HepG2 (cell line): ENCODE measurements around the gene PPP1CA. TPM values are rescaled to one million over a fixed set of nuclear protein-coding genes. Genes with fewer than 3 reads are reported as not detected.

Experiments used
- ATAC-seq: fragments of 200-7000 bp; cut with Tn5 transposase; 3 replicates; pipeline ENCODE4 v1.9.1; 2020; ENCODE audit warnings: mild to moderate bottlenecking, moderate library complexity
- BruUV-seq: library from RNA; stranded (reverse); fragments of 400-500 nt; replicated peaks from 2 replicates; lab custom pipeline; 2021; lab: Mats Ljungman, UMichigan
- CTCF ChIA-PET: fragments of 300-600 bp; formaldehyde crosslinking; extraction: SDS; loops from one replicate; lab custom pipeline; 2021; ENCODE audit warnings: low total read pairs, inconsistent platforms, low intra/inter-chr PET ratio; lab: Yijun Ruan, JAX
- POLR2A ChIA-PET: fragments of 350-600 bp; sonication (Branson Sonifier 250); formaldehyde crosslinking; loops from one replicate; lab custom pipeline; 2020; ENCODE audit warnings: antibody characterized with exemption, inconsistent platforms; lab: Yijun Ruan, JAX
- DNase-seq: peaks from one replicate; pipeline ENCODE4 v3.0.0-alpha.2; 2015; ENCODE audit warnings: low spot score
- FAIRE-seq: peaks from 3 replicates; lab custom pipeline; 2011; peaks lifted over from hg19 to GRCh38; lab: Jason Lieb, UNC
- H2AFZ ChIP-seq: one replicate; pipeline ENCODE4 v1.6.1; 2011; ENCODE audit warnings: low read length, inconsistent platforms
- H3K27ac ChIP-seq: fragments of 300-600 bp; 3 replicates; pipeline ENCODE4 v1.8.0; 2011; ENCODE audit warnings: mixed run types, mild to moderate bottlenecking, mixed read lengths, low read length, inconsistent platforms; ENCODE audit not compliant: insufficient read depth; ENCODE audit errors: extremely low read length
- H3K27me3 ChIP-seq, 2 experiments: fragments of 200-600 bp in 1 of 2; 2 replicates in 1 of 2; 3 replicates in 1 of 2; pipeline versions ENCODE4 v1.6.0 to v1.8.0; 2011; ENCODE audit warnings: low read length in 2 of 2, mild to moderate bottlenecking in 2 of 2, moderate library complexity in 2 of 2, inconsistent platforms in 1 of 2; ENCODE audit not compliant: insufficient read depth in 2 of 2, control insufficient read depth in 1 of 2
- H3K36me3 ChIP-seq, 2 experiments: fragments of 200-600 bp in 1 of 2; replicated peaks in 1 of 2; 2 replicates in 1 of 2; 3 replicates in 1 of 2; pipeline versions ENCODE4 v1.5.1 to v1.8.0; 2011; ENCODE audit warnings: low read length in 2 of 2, inconsistent platforms in 1 of 2; ENCODE audit not compliant: insufficient read depth in 2 of 2, control insufficient read depth in 1 of 2
- H3K4me1 ChIP-seq: 2 replicates; pipeline ENCODE4 v1.5.1; 2012; ENCODE audit warnings: low read length, inconsistent platforms; ENCODE audit not compliant: insufficient read depth
- H3K4me2 ChIP-seq: 2 replicates; pipeline ENCODE4 v1.6.0; 2011; ENCODE audit warnings: low read depth, low read length, inconsistent platforms
- H3K4me3 ChIP-seq, 3 experiments: fragments of 200-600 bp in 1 of 3; sonication (generic), shearing (Covaris generic) in 1 of 3; replicated peaks in 1 of 3; 2 replicates each; pipeline ENCODE4 v1.5.1; 2011 to 2016; ENCODE audit warnings: low read length in 3 of 3, inconsistent platforms in 2 of 3, low read depth in 2 of 3, mild to moderate bottlenecking in 2 of 3, control low read depth in 1 of 3, mixed read lengths in 1 of 3; ENCODE audit not compliant: insufficient read depth in 1 of 3
- H3K79me2 ChIP-seq: one replicate; pipeline ENCODE4 v1.6.1; 2011; ENCODE audit warnings: low read length, inconsistent platforms; ENCODE audit not compliant: insufficient read depth
- H3K9ac ChIP-seq: 2 replicates; pipeline ENCODE4 v1.6.0; 2011; ENCODE audit warnings: mild to moderate bottlenecking, low read depth, low read length, inconsistent platforms; ENCODE audit not compliant: insufficient read depth
- H3K9me3 ChIP-seq: 2 replicates; pipeline ENCODE4 v1.5.1; 2012; ENCODE audit warnings: mild to moderate bottlenecking, low read length
- H4K20me1 ChIP-seq: 2 replicates; pipeline ENCODE4 v1.6.0; 2011; ENCODE audit warnings: inconsistent platforms, mild to moderate bottlenecking, low read length, moderate library complexity; ENCODE audit not compliant: insufficient read depth
- BCL3 ChIP-seq: sonication (generic); formaldehyde crosslinking; IDR thresholded peaks from 2 replicates; pipeline ENCODE4 v1.5.1; 2020; ENCODE audit warnings: mild to moderate bottlenecking, missing genetic modification reagents, moderate library complexity
- CTCF ChIP-seq: sonication (generic); formaldehyde crosslinking; IDR thresholded peaks from 2 replicates; pipeline ENCODE4 v1.5.0; 2020; ENCODE audit warnings: mild to moderate bottlenecking, missing genetic modification reagents, moderate library complexity
- DBP ChIP-seq: sonication (generic); formaldehyde crosslinking; IDR thresholded peaks from 2 replicates; pipeline ENCODE4 v1.4.0; 2020; ENCODE audit warnings: missing genetic modification reagents; ENCODE audit errors: not compliant biosample characterization
- MYPOP ChIP-seq: sonication (generic); formaldehyde crosslinking; IDR thresholded peaks from 2 replicates; pipeline ENCODE4 v1.8.1; 2023; ENCODE audit warnings: mild to moderate bottlenecking, moderate library complexity, missing genetic modification reagents
- PCBP1 ChIP-seq: fragments of 200-400 bp; formaldehyde crosslinking; IDR thresholded peaks from 2 replicates; pipeline ENCODE4 v1.6.1; 2017; ENCODE audit warnings: mild to moderate bottlenecking, low read depth, low read length, borderline replicate concordance
- POLR2AphosphoS2 ChIP-seq: IDR thresholded peaks from 2 replicates; pipeline ENCODE4 v1.6.1; 2011; ENCODE audit warnings: low read depth, low read length, improper control_type of control experiment
- RBM39 ChIP-seq: fragments of 200-400 bp; formaldehyde crosslinking; IDR thresholded peaks from one replicate; pipeline ENCODE4 v1.6.1; 2018; ENCODE audit warnings: antibody characterized with exemption, mild to moderate bottlenecking, low read depth, low read length; ENCODE audit not compliant: poor library complexity, severe bottlenecking
- REPIN1 ChIP-seq: sonication (generic); formaldehyde crosslinking; IDR thresholded peaks from 2 replicates; pipeline ENCODE4 v1.8.0; 2022; ENCODE audit warnings: missing genetic modification reagents, low read depth, mild to moderate bottlenecking, borderline replicate concordance
- SIX4 ChIP-seq: sonication (generic); formaldehyde crosslinking; IDR thresholded peaks from 2 replicates; pipeline ENCODE4 v1.4.0; 2020; ENCODE audit warnings: missing genetic modification reagents
- SKI ChIP-seq: fragments of 450-650 bp; IDR thresholded peaks from one replicate; pipeline ENCODE4 v1.6.1; 2018; ENCODE audit warnings: mild to moderate bottlenecking; ENCODE audit not compliant: partially characterized antibody
- SP4 ChIP-seq: sonication (generic); formaldehyde crosslinking; IDR thresholded peaks from 2 replicates; pipeline ENCODE4 v1.8.1; 2023; ENCODE audit warnings: mild to moderate bottlenecking, missing genetic modification reagents
- ZBTB3 ChIP-seq: sonication (generic); formaldehyde crosslinking; IDR thresholded peaks from 2 replicates; pipeline ENCODE4 v1.4.0; 2020; ENCODE audit warnings: low read depth, mild to moderate bottlenecking, moderate library complexity, missing genetic modification reagents, borderline replicate concordance
- ZBTB7A ChIP-seq: sonication (generic); formaldehyde crosslinking; IDR thresholded peaks from 2 replicates; pipeline ENCODE4 v1.8.0; 2022; ENCODE audit warnings: mild to moderate bottlenecking, missing genetic modification reagents
- ZNF282 ChIP-seq: fragments of 450-650 bp; IDR thresholded peaks from 2 replicates; pipeline ENCODE4 v1.6.1; 2018; ENCODE audit not compliant: partially characterized antibody
- ZNF550 ChIP-seq: sonication (generic); formaldehyde crosslinking; IDR thresholded peaks from 2 replicates; pipeline ENCODE4 v1.4.0; 2020; ENCODE audit warnings: mild to moderate bottlenecking, missing genetic modification reagents, borderline replicate concordance
- ZNF574 ChIP-seq: sonication (generic); formaldehyde crosslinking; IDR thresholded peaks from 2 replicates; pipeline ENCODE4 v1.4.0; 2020; ENCODE audit warnings: missing genetic modification reagents
- WGBS: methylation state at CpG from one replicate; pipeline ENCODE4 v1.1.6; 2017; ENCODE audit warnings: low lambda C conversion rate; 5-methylcytosine and 5-hydroxymethylcytosine counted together
- in situ Hi-C: cut with HindIII; loops from 2 replicates; pipeline ENCODE4 v1.10.0; 2017; ENCODE audit warnings: low pct_unique_long_range_greater_than_20kb; ENCODE audit not compliant: extremely low pct_ligation_motif_present
- intact Hi-C: fragments of 100-400 bp; cut with micrococcal nuclease; formaldehyde crosslinking; loops from one replicate; pipeline ENCODE4 v1.10.0; 2022; ENCODE audit not compliant: unreplicated experiment
- polyA plus RNA-seq, 8 experiments: library from polyadenylated mRNA; depleted of rRNA in 3 of 8; stranded (reverse) in 7 of 8; unstranded in 1 of 8; fragments of >200 nt; fragmentation: Illumina TruSeq in 4 of 8; extraction: Trizol in 4 of 8; gene quantifications; 2 replicates each; pipeline versions ENCODE4 v1.2.1 to v1.2.3, GENCODE V29; 2011 to 2016; ENCODE audit warnings: low read depth in 4 of 8, missing spikeins in 1 of 8, mixed read lengths in 1 of 8; ENCODE audit not compliant: insufficient read depth in 1 of 8
- total RNA-seq, 5 experiments: library from RNA; depleted of rRNA; stranded (reverse); fragments of >200 nt; fragmentation: Illumina TruSeq; extraction: Trizol; gene quantifications; 2 replicates each; pipeline ENCODE4 v1.2.3, GENCODE V29; 2016; ENCODE audit warnings: low read depth in 1 of 5

PPP1CA gene
- total and polyA plus RNA-seq, 2 of the 13 experiments (the other 11 are each of a cell fraction or from before 2014, with no cell fraction given), result 149 to 170 TPM

GRCh38 chr11:67367761-67368227, 33.9 kb downstream of the PPP1CA start:
- 90% methylated on average over 5 of the region's 7 CpGs for WGBS
- H2AFZ ChIP-seq, result no peak overlapping the region
- H3K4me2 ChIP-seq, result no peak overlapping the region
- H3K27me3 ChIP-seq, result 0 out of 5 replicates have a peak, but pooled peaks cover 0 to 3% of the 10 kb centered on the region in 2 experiments
- ChIA-PET CTCF (no interaction called here), POLR2A (no interaction called here)
- no peaks in the 10 kb centered on the region for H4K20me1 ChIP-seq
- H3K4me1 ChIP-seq, result peaks cover 14% of the 10 kb centered on the region
- H3K79me2 ChIP-seq, result no peaks in the 10 kb centered on the region
- in situ Hi-C loops, result no loop called here
- no peak for FAIRE-seq
- no TSS peak for BruUV-seq
- H3K9me3 ChIP-seq, result no peaks in the 10 kb centered on the region
- DNase-seq, result no peak
- no peak overlapping the region for H3K9ac ChIP-seq
- H3K27ac ChIP-seq, result no peak overlapping the region
- intact Hi-C loops, result no loop called here
- no peak for ATAC-seq
- H3K4me3 ChIP-seq, result no peak overlapping the region
- no peaks in the 10 kb centered on the region for H3K36me3 ChIP-seq
- no peak for TF ChIP-seq SIX4 (CRISPR knock-in tag)
- TF ChIP-seq ZNF574 (CRISPR knock-in tag), result no peak
- no peak for TF ChIP-seq REPIN1
- TF ChIP-seq MYPOP (CRISPR knock-in tag), result no peak
- TF ChIP-seq CTCF (CRISPR knock-in tag), result no peak
- TF ChIP-seq BCL3 (CRISPR knock-in tag), result no peak
- TF ChIP-seq RBM39, result no peak
- TF ChIP-seq ZNF550 (CRISPR knock-in tag), result no peak
- TF ChIP-seq SKI, result no peak
- TF ChIP-seq SP4 (CRISPR knock-in tag), result no peak
- TF ChIP-seq ZBTB7A (CRISPR knock-in tag), result no peak
- no peak for TF ChIP-seq PCBP1
- no peak for TF ChIP-seq ZBTB3 (CRISPR knock-in tag)
- TF ChIP-seq ZNF282, result no peak
- no peak for TF ChIP-seq POLR2AphosphoS2
- TF ChIP-seq DBP, result no peak
